ENCODE measurements around the gene CCR1.
"Not testable (repeated sequence)": the region's sequence is repeated elsewhere in the genome, so short reads cannot be mapped to it uniquely, and the experiment has no call there.

CCR1 gene

GRCh38 chr3:46184469-46184868 lies 23.6 kb downstream of the CCR1 start:
- TF ChIP-seq, protein P1, sequence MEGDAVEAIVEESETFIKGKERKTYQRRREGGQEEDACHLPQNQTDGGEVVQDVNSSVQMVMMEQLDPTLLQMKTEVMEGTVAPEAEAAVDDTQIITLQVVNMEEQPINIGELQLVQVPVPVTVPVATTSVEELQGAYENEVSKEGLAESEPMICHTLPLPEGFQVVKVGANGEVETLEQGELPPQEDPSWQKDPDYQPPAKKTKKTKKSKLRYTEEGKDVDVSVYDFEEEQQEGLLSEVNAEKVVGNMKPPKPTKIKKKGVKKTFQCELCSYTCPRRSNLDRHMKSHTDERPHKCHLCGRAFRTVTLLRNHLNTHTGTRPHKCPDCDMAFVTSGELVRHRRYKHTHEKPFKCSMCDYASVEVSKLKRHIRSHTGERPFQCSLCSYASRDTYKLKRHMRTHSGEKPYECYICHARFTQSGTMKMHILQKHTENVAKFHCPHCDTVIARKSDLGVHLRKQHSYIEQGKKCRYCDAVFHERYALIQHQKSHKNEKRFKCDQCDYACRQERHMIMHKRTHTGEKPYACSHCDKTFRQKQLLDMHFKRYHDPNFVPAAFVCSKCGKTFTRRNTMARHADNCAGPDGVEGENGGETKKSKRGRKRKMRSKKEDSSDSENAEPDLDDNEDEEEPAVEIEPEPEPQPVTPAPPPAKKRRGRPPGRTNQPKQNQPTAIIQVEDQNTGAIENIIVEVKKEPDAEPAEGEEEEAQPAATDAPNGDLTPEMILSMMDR (IDR thresholded peaks at IDR 0.05) = no peak
- H3K4me1 Mint-ChIP-seq = no peaks in the 10 kb centered on the region
- H3K27ac Mint-ChIP-seq = no peak overlapping the region
- H3K4me3 Mint-ChIP-seq = no peak overlapping the region
- H3K36me3 Mint-ChIP-seq (ENCODE audit: low read depth) = no peaks in the 10 kb centered on the region
- peaks cover 4% of the 10 kb centered on the region for H3K9me3 Mint-ChIP-seq
- H3K27me3 Mint-ChIP-seq (ENCODE audit: low read depth, poor library complexity) = peaks cover 6% of the 10 kb centered on the region
- no peak for DNase-seq

DNA sequence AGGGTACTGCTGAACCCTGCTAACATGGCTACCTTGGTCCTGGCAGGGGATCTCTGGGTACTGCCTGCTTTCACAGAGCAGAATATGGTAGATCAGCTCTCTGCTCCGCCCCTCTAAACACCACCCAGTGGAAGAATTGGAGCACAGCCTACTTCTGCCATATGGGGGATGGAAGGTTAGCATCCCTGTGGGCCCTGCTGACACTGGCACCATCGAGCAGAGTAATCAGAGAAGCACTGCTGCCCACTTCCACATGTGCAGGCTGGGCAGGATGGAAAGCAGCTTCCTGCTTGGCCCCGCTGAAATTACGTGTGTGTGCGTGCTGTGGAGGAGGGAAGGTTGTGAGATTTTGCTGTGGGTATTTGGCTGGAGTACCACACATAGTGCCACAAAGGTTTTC lies 24.8 kb downstream of the CCR1 start:
- TF ChIP-seq, protein P1 (IDR thresholded peaks at IDR 0.05) = no peak
- DNase-seq = no peak
- H3K4me1 Mint-ChIP-seq = no peaks in the 10 kb centered on the region
- no peaks in the 10 kb centered on the region for H3K36me3 Mint-ChIP-seq (ENCODE audit: low read depth)
- H3K27ac Mint-ChIP-seq = no peak overlapping the region
- H3K9me3 Mint-ChIP-seq = peaks cover 4% of the 10 kb centered on the region
- no peak overlapping the region for H3K4me3 Mint-ChIP-seq
- peaks cover 4% of the 10 kb centered on the region for H3K27me3 Mint-ChIP-seq (ENCODE audit: low read depth, poor library complexity)

GRCh38 chr3:46168583-46169345 lies 39.3 kb downstream of the CCR1 start:
- Mint-ChIP-seq H3K9me3 (peaks cover 34% of the 10 kb centered on the region), H3K27me3 (ENCODE audit: low read depth, poor library complexity) (peaks cover 16% of the 10 kb centered on the region), H3K36me3 (ENCODE audit: low read depth) (no peaks in the 10 kb centered on the region), H3K4me1 (no peaks in the 10 kb centered on the region), H3K4me3 (no peak overlapping the region), H3K27ac (no peak overlapping the region)
- no peak for DNase-seq
- TF ChIP-seq, protein P1 (IDR thresholded peaks at IDR 0.05) = no peak

DNA sequence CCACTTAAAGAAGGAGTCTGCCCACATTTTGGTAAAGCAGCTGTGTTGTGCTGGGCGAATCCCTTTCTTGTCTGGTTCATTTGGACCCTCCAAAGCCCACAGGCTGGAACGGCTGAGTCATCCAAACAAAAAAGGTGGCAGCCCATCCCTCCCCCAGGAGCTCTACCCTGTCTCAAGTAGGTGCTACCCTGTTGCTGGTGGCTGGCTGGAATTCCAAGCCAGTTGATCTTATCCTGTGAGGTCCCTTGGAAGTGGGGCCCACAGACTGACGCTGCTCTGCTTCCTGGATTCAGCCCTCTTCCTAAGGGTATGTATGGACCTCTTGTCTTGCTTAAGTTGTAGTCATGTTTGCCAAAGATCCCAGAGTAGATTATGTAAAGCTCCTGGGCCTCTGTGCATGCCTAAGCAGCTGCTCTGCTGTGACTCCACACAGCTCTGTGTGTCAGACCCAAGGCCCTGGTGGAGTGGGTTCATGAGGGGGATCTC lies 44.5 kb downstream of the CCR1 start:
- TF ChIP-seq, protein P1 (IDR thresholded peaks at IDR 0.05) = no peak
- Mint-ChIP-seq H3K36me3 (ENCODE audit: low read depth) (no peaks in the 10 kb centered on the region), H3K27me3 (ENCODE audit: low read depth, poor library complexity) (peaks cover 17% of the 10 kb centered on the region), H3K9me3 (peaks cover 34% of the 10 kb centered on the region), H3K27ac (peak overlapping the region; percentile 73), H3K4me3 (no peak overlapping the region), H3K4me1 (no peaks in the 10 kb centered on the region)
- no peak for DNase-seq

- Mint-ChIP-seq H3K9me3 (peaks cover 34% of the 10 kb centered on the region), H3K27me3 (ENCODE audit: low read depth, poor library complexity) (peaks cover 19% of the 10 kb centered on the region), H3K27ac (no peak overlapping the region), H3K36me3 (ENCODE audit: low read depth) (no peaks in the 10 kb centered on the region), H3K4me1 (no peaks in the 10 kb centered on the region), H3K4me3 (no peak overlapping the region)
- DNase-seq = no peak
- TF ChIP-seq, protein P1 (IDR thresholded peaks at IDR 0.05) = no peak
Measured at GRCh38 chr3:46162975-46163555, 45.0 kb downstream of the CCR1 start.

DNA sequence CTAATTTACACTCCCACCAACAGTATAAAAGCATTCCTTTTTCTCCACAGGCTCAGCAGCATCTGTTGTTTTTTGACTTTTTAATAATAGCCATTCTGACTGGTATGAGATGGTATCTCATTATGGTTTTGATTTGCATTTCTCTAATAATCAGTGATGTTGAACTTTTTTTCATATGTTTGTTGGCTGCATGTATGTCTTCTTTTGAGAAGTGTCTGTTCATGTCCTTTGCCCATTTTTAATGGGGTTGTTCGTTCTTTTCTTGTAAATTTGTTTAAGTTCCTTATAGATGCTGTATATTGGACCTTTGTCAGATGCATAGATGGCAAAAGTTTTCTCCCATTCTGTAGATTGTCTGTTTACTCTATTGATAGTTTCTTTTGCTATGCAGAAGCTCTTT lies 50.4 kb downstream of the CCR1 start:
- not testable (repeated sequence) for H3K4me3 Mint-ChIP-seq; H3K36me3 Mint-ChIP-seq (ENCODE audit: low read depth); H3K27ac Mint-ChIP-seq; DNase-seq; H3K9me3 Mint-ChIP-seq; H3K4me1 Mint-ChIP-seq
- H3K27me3 Mint-ChIP-seq (ENCODE audit: low read depth, poor library complexity) = peaks cover 16% of the 10 kb centered on the region

Data from nephron progenitor cell (in vitro differentiated cells).